ENCODE measurements around the gene HLCS. TPM values are rescaled to one million over a fixed set of nuclear protein-coding genes. Genes with fewer than 3 reads are reported as not detected.
A peak's percentile ranks its signal among the peaks of the same experiment; 100 is the strongest.

HLCS gene
- total RNA-seq, 1 experiment from 2014 or later, result 8.5 TPM

GRCh38 chr21:36915696-36916245 is 50.7 kb downstream of the HLCS start:
- no peak for DNase-seq (ENCODE audit: low spot score)

GRCh38 chr21:36915014-36915695 is 51.3 kb downstream of the HLCS start:
- DNase-seq (ENCODE audit: low spot score), result no peak

- DNase-seq (ENCODE audit: low spot score), result no peak
Observed at GRCh38 chr21:36914244-36915013, 52.0 kb downstream of the HLCS start.

- DNase-seq (ENCODE audit: low spot score), result no peak
Observed at GRCh38 chr21:36913247-36914169, 53.0 kb downstream of the HLCS start.

GRCh38 chr21:36910581-36911307 is 55.7 kb downstream of the HLCS start:
- no peak for DNase-seq (ENCODE audit: low spot score)

GRCh38 chr21:36909901-36910561 is 56.4 kb downstream of the HLCS start:
- peak; percentile 86 for DNase-seq (ENCODE audit: low spot score)

GRCh38 chr21:36909423-36909822 is 57.0 kb downstream of the HLCS start:
- no peak for DNase-seq (ENCODE audit: low spot score)

GRCh38 chr21:36908260-36908908 is 58.1 kb downstream of the HLCS start:
- DNase-seq (ENCODE audit: low spot score), result peak; percentile 13

GRCh38 chr21:36904093-36904666 is 62.3 kb downstream of the HLCS start:
- no peak for DNase-seq (ENCODE audit: low spot score)

GRCh38 chr21:36902793-36903192 is 63.7 kb downstream of the HLCS start:
- DNase-seq (ENCODE audit: low spot score), result no peak

GRCh38 chr21:36902331-36902730 is 64.1 kb downstream of the HLCS start:
- no peak for DNase-seq (ENCODE audit: low spot score)

- DNase-seq (ENCODE audit: low spot score), result no peak
Observed at GRCh38 chr21:36901575-36901974, 64.9 kb downstream of the HLCS start.

GRCh38 chr21:36893581-36893980 is 72.9 kb downstream of the HLCS start:
- no peak for DNase-seq (ENCODE audit: low spot score)

- no peak for DNase-seq (ENCODE audit: low spot score)
Observed at GRCh38 chr21:36892201-36892600, 74.3 kb downstream of the HLCS start.

GRCh38 chr21:36891692-36892091 is 74.8 kb downstream of the HLCS start:
- no peak for DNase-seq (ENCODE audit: low spot score)

- no peak for DNase-seq (ENCODE audit: low spot score)
Observed at GRCh38 chr21:36891121-36891520, 75.3 kb downstream of the HLCS start.

- DNase-seq (ENCODE audit: low spot score), result no peak
Observed at GRCh38 chr21:36890086-36890485, 76.4 kb downstream of the HLCS start.

- DNase-seq (ENCODE audit: low spot score), result no peak
Observed at GRCh38 chr21:36889401-36889800, 77.1 kb downstream of the HLCS start.

GRCh38 chr21:36888466-36888865 is 78.0 kb downstream of the HLCS start:
- DNase-seq (ENCODE audit: low spot score), result no peak

- no peak for DNase-seq (ENCODE audit: low spot score)
Observed at GRCh38 chr21:36887963-36888362, 78.5 kb downstream of the HLCS start.

All from HT-29 (cell line).